GM23248 (cell line): ENCODE data around the gene PTCD3. TPM values are rescaled to one million over a fixed set of nuclear protein-coding genes. Genes with fewer than 3 reads are reported as not detected.

Experiments used
- DNase-seq: peaks from one replicate; pipeline ENCODE4 v3.0.0-alpha.2; 2015
- H2AFZ ChIP-seq: fragments of 200-600 bp; sonication (generic); 2 replicates; pipeline ENCODE4 v1.6.1; 2016; ENCODE audit warnings: antibody characterized with exemption
- H3F3A ChIP-seq: fragments of 200-600 bp; sonication (generic); 2 replicates; pipeline ENCODE4 v1.6.1; 2016; ENCODE audit warnings: mild to moderate bottlenecking, antibody characterized with exemption, mixed run types; ENCODE audit not compliant: insufficient read depth
- H3K27ac ChIP-seq: fragments of 200-600 bp; sonication (generic); 2 replicates; pipeline ENCODE4 v1.5.1; 2016; ENCODE audit warnings: mild to moderate bottlenecking
- H3K27me3 ChIP-seq: fragments of 200-600 bp; sonication (generic); replicated peaks from 2 replicates; pipeline ENCODE4 v1.6.1; 2016; ENCODE audit warnings: mild to moderate bottlenecking; ENCODE audit not compliant: insufficient read depth
- H3K36me3 ChIP-seq: fragments of 200-600 bp; sonication (generic); 2 replicates; pipeline ENCODE4 v1.6.1; 2016; ENCODE audit warnings: low read depth, mild to moderate bottlenecking
- H3K4me1 ChIP-seq: fragments of 200-600 bp; sonication (generic); 2 replicates; pipeline ENCODE4 v1.6.1; 2016; ENCODE audit warnings: mild to moderate bottlenecking; ENCODE audit not compliant: insufficient read depth
- H3K4me2 ChIP-seq: fragments of 200-600 bp; sonication (generic); one replicate; pipeline ENCODE4 v1.6.1; 2016; ENCODE audit warnings: mild to moderate bottlenecking; ENCODE audit not compliant: unreplicated experiment
- H3K4me3 ChIP-seq: fragments of 200-600 bp; sonication (generic); 2 replicates; pipeline ENCODE4 v1.5.1; 2016; ENCODE audit warnings: mild to moderate bottlenecking
- H3K79me2 ChIP-seq: fragments of 200-600 bp; sonication (generic); 2 replicates; pipeline ENCODE4 v1.6.1; 2016; ENCODE audit warnings: mild to moderate bottlenecking; ENCODE audit not compliant: insufficient read depth
- H3K9ac ChIP-seq: fragments of 200-600 bp; sonication (generic); 2 replicates; pipeline ENCODE4 v1.6.1; 2016; ENCODE audit warnings: mild to moderate bottlenecking
- H3K9me2 ChIP-seq: fragments of 200-600 bp; sonication (generic); 2 replicates; pipeline ENCODE4 v1.6.1; 2016; ENCODE audit warnings: mixed run types, mild to moderate bottlenecking, moderate library complexity; ENCODE audit not compliant: insufficient read depth
- H3K9me3 ChIP-seq: fragments of 200-600 bp; sonication (generic); one replicate; pipeline ENCODE4 v1.6.1; 2017; ENCODE audit warnings: low read depth
- H4K20me1 ChIP-seq: fragments of 200-600 bp; sonication (generic); 2 replicates; pipeline ENCODE4 v1.6.0; 2016; ENCODE audit not compliant: insufficient read depth
- EZH2 ChIP-seq: fragments of 200-600 bp; sonication (generic); IDR thresholded peaks from 2 replicates; pipeline ENCODE4 v1.6.1; 2018; ENCODE audit warnings: antibody characterized with exemption, mild to moderate bottlenecking; ENCODE audit not compliant: insufficient read depth, poor library complexity, severe bottlenecking
- EZH2phosphoT487 ChIP-seq: fragments of 200-600 bp; sonication (generic); IDR thresholded peaks from 2 replicates; pipeline ENCODE4 v1.6.1; 2018; ENCODE audit warnings: antibody characterized with exemption, moderate library complexity, mild to moderate bottlenecking, low read depth; ENCODE audit not compliant: insufficient read depth
- WGBS, 2 experiments: methylation state at CpG; one replicate each; pipeline ENCODE4 v1.1.6; 2015 to 2017; ENCODE audit warnings: low lambda C conversion rate in 2 of 2, low coverage in 1 of 2; ENCODE audit errors: missing lambda C conversion rate in 2 of 2; 5-methylcytosine and 5-hydroxymethylcytosine counted together
- in situ Hi-C: fragments of 300-500 bp; cut with MboI; formaldehyde crosslinking; loops from 2 replicates; pipeline ENCODE4 v1.15.0; 2020
- polyA plus RNA-seq: library from polyadenylated mRNA; unstranded; fragments of >200 nt; fragmentation: Nextera tagmentation; extraction: Ambion mirVana; gene quantifications from 2 replicates; pipeline ENCODE4 v1.2.1, GENCODE V29; 2016
- total RNA-seq: library from RNA; depleted of rRNA; stranded (reverse); fragments of >200 nt; shearing (Covaris generic); gene quantifications from 2 replicates; pipeline ENCODE4 v1.2.3, GENCODE V29; 2014

PTCD3 gene
- total and polyA plus RNA-seq, 2 experiments from 2014 or later, result 63.5 to 65.4 TPM

GRCh38 chr2:86082756-86083155 is 23.3 kb upstream of the PTCD3 start:
- no peaks in the 10 kb centered on the region for H3K27me3 ChIP-seq
- H3K36me3 ChIP-seq, result peaks cover 28% of the 10 kb centered on the region; the same call in 1 of the 2 replicates
- peaks cover 19% of the 10 kb centered on the region; the same call in 1 of the 2 replicates for H3F3A ChIP-seq
- H3K4me2 ChIP-seq, result no peak overlapping the region
- 74 to 77% methylated on average over 5 of the region's 5 CpGs for WGBS, 2 experiments
- no peak overlapping the region for H3K4me3 ChIP-seq
- no peak for TF ChIP-seq EZH2phosphoT487
- TF ChIP-seq EZH2, result no peak
- H4K20me1 ChIP-seq, result no peaks in the 10 kb centered on the region
- no peak for DNase-seq
- H3K4me1 ChIP-seq, result no peaks in the 10 kb centered on the region; the same call in 1 of the 2 replicates
- no peaks in the 10 kb centered on the region for H3K9me2 ChIP-seq
- no peaks in the 10 kb centered on the region for H3K79me2 ChIP-seq
- H3K9me3 ChIP-seq, result no peaks in the 10 kb centered on the region
- H2AFZ ChIP-seq, result no peak overlapping the region
- no peak overlapping the region for H3K9ac ChIP-seq
- H3K27ac ChIP-seq, result no peak overlapping the region
- in situ Hi-C loops, result loop anchor here (5.0 to 25.0 kb wide), 2 partner anchors 255 to 445 kb away; no protein-coding TSS in a partner anchor

- in situ Hi-C loops, result loop anchor here (25.0 kb wide), 1 partner anchor 451 kb away; no protein-coding TSS in a partner anchor
- TF ChIP-seq EZH2 (no peak), EZH2phosphoT487 (no peak)
- H2AFZ ChIP-seq, result no peak overlapping the region
- H3K4me1 ChIP-seq, result no peaks in the 10 kb centered on the region
- H4K20me1 ChIP-seq, result no peaks in the 10 kb centered on the region
- H3K27me3 ChIP-seq, result no peaks in the 10 kb centered on the region
- no peak overlapping the region for H3K27ac ChIP-seq
- no peaks in the 10 kb centered on the region; the same call in 1 of the 2 replicates for H3K79me2 ChIP-seq
- no peak overlapping the region for H3K4me2 ChIP-seq
- no peaks in the 10 kb centered on the region for H3F3A ChIP-seq
- no peak overlapping the region for H3K9ac ChIP-seq
- no peak for DNase-seq
- no peak overlapping the region for H3K4me3 ChIP-seq
- H3K36me3 ChIP-seq, result peaks cover 32% of the 10 kb centered on the region
- WGBS, 2 experiments, result 77 to 81% methylated on average over 14 of the region's 14 CpGs
- no peaks in the 10 kb centered on the region for H3K9me3 ChIP-seq
- H3K9me2 ChIP-seq, result no peaks in the 10 kb centered on the region
Measured at GRCh38 chr2:86087936-86088850, 17.8 kb upstream of the PTCD3 start.

GRCh38 chr2:86094229-86094628 is 11.8 kb upstream of the PTCD3 start:
- Histone ChIP-seq H3K9me3 (no peaks in the 10 kb centered on the region), H3K9me2 (no peaks in the 10 kb centered on the region), H3K4me3 (no peak overlapping the region), H3K27me3 (no peaks in the 10 kb centered on the region), H4K20me1 (no peaks in the 10 kb centered on the region), H3F3A (no peaks in the 10 kb centered on the region), H3K27ac (no peak overlapping the region), H3K4me1 (no peaks in the 10 kb centered on the region), H3K36me3 (peaks cover 34% of the 10 kb centered on the region), H3K9ac (no peak overlapping the region), H3K79me2 (peaks cover 56% of the 10 kb centered on the region), H2AFZ (no peak overlapping the region), H3K4me2 (no peak overlapping the region)
- in situ Hi-C loops, result loop anchor here (25.0 kb wide), 1 partner anchor 457 kb away; no protein-coding TSS in a partner anchor
- no peak for TF ChIP-seq EZH2phosphoT487
- no peak for TF ChIP-seq EZH2
- no peak for DNase-seq
- WGBS, 2 experiments, result 92 to 100% methylated on average over 1 of the region's 1 CpG

- Histone ChIP-seq H3K4me1 (no peaks in the 10 kb centered on the region), H3K9ac (no peak overlapping the region), H4K20me1 (no peaks in the 10 kb centered on the region), H3K4me3 (no peak overlapping the region), H3K9me2 (no peaks in the 10 kb centered on the region), H3K27ac (no peak overlapping the region), H3K9me3 (no peaks in the 10 kb centered on the region), H3K4me2 (no peak overlapping the region), H3F3A (no peaks in the 10 kb centered on the region), H3K36me3 (peaks cover 41% of the 10 kb centered on the region), H2AFZ (no peak overlapping the region), H3K27me3 (no peaks in the 10 kb centered on the region), H3K79me2 (peaks cover 86% of the 10 kb centered on the region)
- 93 to 100% methylated on average over 3 of the region's 3 CpGs for WGBS, 2 experiments
- in situ Hi-C loops, result loop anchor here (25.0 kb wide), 1 partner anchor 460 kb away; no protein-coding TSS in a partner anchor
- DNase-seq, result no peak
- no peak for TF ChIP-seq EZH2phosphoT487
- TF ChIP-seq EZH2, result no peak
Measured at GRCh38 chr2:86097114-86097896, 8.7 kb upstream of the PTCD3 start.
